Measurements from ENCODE around the gene DCAF4.

DNA sequence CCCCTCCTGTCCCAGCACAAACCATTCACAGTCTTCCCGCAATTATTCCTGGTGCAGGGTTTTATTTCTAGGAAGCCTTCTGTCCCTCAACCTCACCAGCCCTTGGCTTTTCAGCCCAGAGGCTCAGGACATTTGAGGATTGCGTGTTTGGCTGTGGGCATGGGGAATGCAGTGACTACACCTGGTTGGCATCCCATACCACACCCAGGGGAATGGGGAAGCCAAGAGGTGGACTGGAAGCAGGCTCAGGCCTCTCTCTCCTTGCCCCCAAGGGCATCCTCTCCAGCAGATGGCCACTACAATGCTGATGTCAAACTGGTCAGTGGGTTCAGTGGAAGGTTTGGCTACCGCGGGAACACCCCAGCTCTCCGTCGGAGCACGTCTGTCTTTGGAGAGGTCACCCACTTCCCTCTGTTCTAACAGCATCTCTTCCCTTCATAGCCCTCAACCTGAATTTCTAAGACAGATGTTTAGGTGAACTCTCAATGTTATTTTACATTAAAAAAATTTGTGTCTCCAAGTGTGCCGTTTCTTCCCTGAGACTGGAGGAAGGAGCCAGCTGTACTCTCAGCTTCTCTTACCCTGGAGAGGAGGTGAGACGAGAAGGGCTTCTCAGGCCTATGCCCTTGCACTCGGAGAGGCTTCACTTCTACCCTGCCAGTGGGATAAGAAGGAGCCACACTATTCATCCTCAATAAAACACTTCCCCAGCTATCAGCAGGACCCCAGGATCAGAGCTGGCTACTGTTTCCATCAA, 35.5 kb downstream of the DCAF4 start:
- TF ChIP-seq, protein P1, sequence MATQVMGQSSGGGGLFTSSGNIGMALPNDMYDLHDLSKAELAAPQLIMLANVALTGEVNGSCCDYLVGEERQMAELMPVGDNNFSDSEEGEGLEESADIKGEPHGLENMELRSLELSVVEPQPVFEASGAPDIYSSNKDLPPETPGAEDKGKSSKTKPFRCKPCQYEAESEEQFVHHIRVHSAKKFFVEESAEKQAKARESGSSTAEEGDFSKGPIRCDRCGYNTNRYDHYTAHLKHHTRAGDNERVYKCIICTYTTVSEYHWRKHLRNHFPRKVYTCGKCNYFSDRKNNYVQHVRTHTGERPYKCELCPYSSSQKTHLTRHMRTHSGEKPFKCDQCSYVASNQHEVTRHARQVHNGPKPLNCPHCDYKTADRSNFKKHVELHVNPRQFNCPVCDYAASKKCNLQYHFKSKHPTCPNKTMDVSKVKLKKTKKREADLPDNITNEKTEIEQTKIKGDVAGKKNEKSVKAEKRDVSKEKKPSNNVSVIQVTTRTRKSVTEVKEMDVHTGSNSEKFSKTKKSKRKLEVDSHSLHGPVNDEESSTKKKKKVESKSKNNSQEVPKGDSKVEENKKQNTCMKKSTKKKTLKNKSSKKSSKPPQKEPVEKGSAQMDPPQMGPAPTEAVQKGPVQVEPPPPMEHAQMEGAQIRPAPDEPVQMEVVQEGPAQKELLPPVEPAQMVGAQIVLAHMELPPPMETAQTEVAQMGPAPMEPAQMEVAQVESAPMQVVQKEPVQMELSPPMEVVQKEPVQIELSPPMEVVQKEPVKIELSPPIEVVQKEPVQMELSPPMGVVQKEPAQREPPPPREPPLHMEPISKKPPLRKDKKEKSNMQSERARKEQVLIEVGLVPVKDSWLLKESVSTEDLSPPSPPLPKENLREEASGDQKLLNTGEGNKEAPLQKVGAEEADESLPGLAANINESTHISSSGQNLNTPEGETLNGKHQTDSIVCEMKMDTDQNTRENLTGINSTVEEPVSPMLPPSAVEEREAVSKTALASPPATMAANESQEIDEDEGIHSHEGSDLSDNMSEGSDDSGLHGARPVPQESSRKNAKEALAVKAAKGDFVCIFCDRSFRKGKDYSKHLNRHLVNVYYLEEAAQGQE (IDR thresholded peaks at IDR 0.05; ENCODE audit: insufficient read depth in 1 of 2, low read depth in 2 of 2, low read length in 2 of 2) = no peak
- TF ChIP-seq POLR2AphosphoS5 (IDR thresholded peaks at IDR 0.05; ENCODE audit: low read depth, low read length) = no peak
- TF ChIP-seq TAF1 (IDR thresholded peaks at IDR 0.05; ENCODE audit: borderline replicate concordance, insufficient read depth, low read length) = no peak
- TF ChIP-seq FOXP2 (optimal IDR thresholded peaks at IDR 0.05; ENCODE audit: borderline replicate concordance, extremely low read depth, extremely low read length, insufficient read depth) = no peak
- TF ChIP-seq SIN3A (IDR thresholded peaks at IDR 0.05; ENCODE audit: borderline replicate concordance, insufficient read depth, low read length) = no peak
